NT2/D1 (cell line): ENCODE results near the gene SMO.

Experiments used
- DNase-seq: peaks from one replicate; pipeline ENCODE4 v3.0.0-alpha.2; 2011; ENCODE audit warnings: low read depth, low spot score
- H3K27me3 ChIP-seq: 2 replicates; pipeline ENCODE4 v1.6.0; 2011; ENCODE audit warnings: mild to moderate bottlenecking; ENCODE audit not compliant: insufficient read length, insufficient read depth
- H3K36me3 ChIP-seq: 2 replicates; pipeline ENCODE4 v1.6.1; 2011; ENCODE audit warnings: mild to moderate bottlenecking, low read length, mixed read lengths; ENCODE audit not compliant: insufficient read depth, insufficient read length
- H3K4me1 ChIP-seq: 2 replicates; pipeline ENCODE4 v1.5.1; 2011; ENCODE audit not compliant: insufficient read depth, insufficient read length
- H3K4me3 ChIP-seq: 2 replicates; pipeline ENCODE4 v1.5.1; 2011; ENCODE audit warnings: low read depth; ENCODE audit not compliant: insufficient read length
- H3K9ac ChIP-seq: 2 replicates; pipeline ENCODE4 v1.6.0; 2011; ENCODE audit warnings: low read depth; ENCODE audit not compliant: insufficient read length
- H3K9me3 ChIP-seq: 2 replicates; pipeline ENCODE4 v1.5.1; 2011; ENCODE audit warnings: mild to moderate bottlenecking, low read length; ENCODE audit not compliant: insufficient read depth
- SUZ12 ChIP-seq: IDR thresholded peaks from 2 replicates; pipeline ENCODE4 v1.6.1; 2011; ENCODE audit not compliant: insufficient read length, insufficient read depth; ENCODE audit errors: extremely low read depth
- YY1 ChIP-seq: IDR thresholded peaks from 2 replicates; pipeline ENCODE4 v1.6.1; 2011; ENCODE audit not compliant: insufficient read length, insufficient read depth
- ZNF274 ChIP-seq: IDR thresholded peaks from 2 replicates; pipeline ENCODE4 v1.6.1; 2011; ENCODE audit warnings: mild to moderate bottlenecking, low read depth, low read length

SMO gene

GRCh38 chr7:129224251-129225205, 36.1 kb downstream of the SMO start, which contains the start of gene AHCYL2:
Gene AHCYL2 (plus strand): TSS chr7:129225030.
- TF ChIP-seq YY1 (no peak), SUZ12 (no peak), ZNF274 (no peak)
- Histone ChIP-seq H3K9me3 (no peaks in the 10 kb centered on the region), H3K27me3 (no peaks in the 10 kb centered on the region), H3K36me3 (no peaks in the 10 kb centered on the region), H3K9ac (peak within 1 kb of the TSS; percentile 86), H3K4me3 (peak within 1 kb of the TSS; percentile 80), H3K4me1 (no peaks in the 10 kb centered on the region)
- peak; percentile 95 for DNase-seq

DNA sequence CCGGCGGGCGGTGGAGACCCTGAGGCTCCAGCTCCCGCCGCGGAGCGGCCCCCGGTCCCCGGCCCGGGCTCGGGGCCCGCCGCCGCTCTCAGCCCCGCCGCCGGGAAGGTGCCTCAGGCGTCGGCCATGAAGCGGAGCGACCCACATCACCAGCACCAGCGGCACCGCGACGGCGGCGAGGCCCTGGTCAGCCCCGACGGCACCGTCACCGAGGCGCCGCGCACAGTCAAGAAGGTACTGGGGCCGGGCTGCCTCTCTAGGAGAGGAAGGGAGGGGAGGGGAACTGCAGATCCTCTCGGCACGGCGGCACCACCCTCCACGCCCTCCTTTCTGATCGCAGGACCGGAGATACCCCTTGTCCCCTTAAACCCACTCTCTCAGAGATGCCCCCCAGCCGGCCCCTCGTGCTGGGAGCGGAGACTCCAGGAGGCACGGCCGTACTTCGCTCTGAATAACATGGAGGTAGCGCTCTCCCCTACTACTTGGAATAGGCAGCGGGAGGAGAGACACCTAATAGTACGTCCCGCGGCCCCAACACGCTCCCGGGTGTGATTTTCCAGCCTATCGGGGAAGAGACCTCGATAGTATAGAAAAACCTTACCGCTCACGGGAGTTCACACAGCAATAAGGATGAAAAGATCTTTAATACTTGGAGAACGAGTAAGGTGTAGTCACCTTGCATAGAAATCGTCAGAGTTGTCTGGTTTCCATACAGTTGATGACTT, 36.9 kb downstream of the SMO start:
- peak; percentile 25 for DNase-seq
- TF ChIP-seq SUZ12, result no peak
- no peak for TF ChIP-seq ZNF274
- no peak for TF ChIP-seq YY1
- peak overlapping the region; percentile 86 for H3K9ac ChIP-seq
- H3K4me3 ChIP-seq, result peak overlapping the region; percentile 80
- no peaks in the 10 kb centered on the region for H3K9me3 ChIP-seq
- H3K27me3 ChIP-seq, result no peaks in the 10 kb centered on the region
- no peaks in the 10 kb centered on the region for H3K36me3 ChIP-seq
- no peaks in the 10 kb centered on the region for H3K4me1 ChIP-seq

DNA sequence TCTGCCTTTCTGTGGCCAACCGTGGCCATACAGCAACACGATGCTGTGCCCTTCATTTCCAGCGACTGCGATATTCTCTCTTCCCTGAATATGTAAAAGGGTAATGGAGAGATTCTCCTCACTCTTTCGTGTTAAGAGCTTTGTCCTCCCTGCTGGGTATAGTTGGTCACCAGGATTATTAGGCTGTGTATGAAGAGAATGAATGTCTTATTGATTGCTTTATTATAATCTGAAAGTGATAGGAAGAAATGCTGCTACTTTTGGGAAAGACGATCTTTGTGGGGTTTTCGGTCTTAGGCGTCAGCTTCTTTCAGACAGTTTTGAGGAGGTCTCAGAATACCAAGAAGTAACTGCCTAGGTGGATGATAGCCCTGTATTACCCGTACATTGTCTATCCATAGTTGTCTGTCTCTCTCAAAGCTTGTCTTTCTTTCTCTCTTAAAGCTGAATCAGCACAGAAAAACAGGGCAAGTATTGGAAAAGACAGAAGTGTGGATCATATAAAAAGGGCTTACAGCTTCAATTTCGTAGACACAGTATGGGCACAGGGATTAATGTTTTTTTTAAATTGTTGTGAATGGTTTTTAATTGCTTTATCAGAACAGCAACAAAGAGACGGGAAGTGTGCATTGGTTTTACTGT, 37.6 kb downstream of the SMO start:
- Histone ChIP-seq H3K27me3 (no peaks in the 10 kb centered on the region), H3K36me3 (no peaks in the 10 kb centered on the region), H3K4me3 (peak overlapping the region; percentile 80), H3K9ac (peak overlapping the region; percentile 86), H3K9me3 (no peaks in the 10 kb centered on the region), H3K4me1 (no peaks in the 10 kb centered on the region)
- DNase-seq, result no peak
- TF ChIP-seq YY1 (no peak), ZNF274 (no peak), SUZ12 (no peak)

GRCh38 chr7:129227646-129228578, 39.5 kb downstream of the SMO start:
- no peaks in the 10 kb centered on the region for H3K9me3 ChIP-seq
- no peak for DNase-seq
- H3K4me1 ChIP-seq, result no peaks in the 10 kb centered on the region

DNA sequence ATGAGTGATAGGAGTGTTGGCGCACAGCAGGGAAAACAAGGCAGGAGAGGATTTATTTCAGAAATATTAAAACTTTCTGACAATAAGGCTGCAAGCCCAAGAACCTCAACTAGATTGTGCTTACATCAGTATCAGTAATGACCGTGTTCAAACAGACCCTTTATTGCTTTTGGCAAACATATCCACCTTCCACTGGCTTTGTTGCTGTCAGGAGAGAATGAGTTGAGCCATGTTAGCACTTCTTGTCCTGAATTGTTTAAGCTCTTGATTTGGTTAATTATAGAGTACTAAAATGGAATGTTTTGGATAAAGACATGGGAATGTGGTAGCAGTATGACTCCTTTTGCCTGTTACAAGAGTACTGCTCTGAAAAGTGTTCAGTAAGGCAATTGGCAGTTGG, 40.2 kb downstream of the SMO start:
- TF ChIP-seq YY1 (no peak), ZNF274 (no peak), SUZ12 (no peak)
- no peak overlapping the region for H3K9ac ChIP-seq
- H3K9me3 ChIP-seq, result no peaks in the 10 kb centered on the region
- no peak overlapping the region for H3K4me3 ChIP-seq
- no peak for DNase-seq
- no peaks in the 10 kb centered on the region for H3K36me3 ChIP-seq
- H3K4me1 ChIP-seq, result no peaks in the 10 kb centered on the region
- no peaks in the 10 kb centered on the region for H3K27me3 ChIP-seq

More at GRCh38 chr7:129227646-129228578, 39.5 kb downstream of the SMO start:
- H3K4me3 ChIP-seq, result no peak overlapping the region
- H3K9ac ChIP-seq, result no peak overlapping the region
- H3K27me3 ChIP-seq, result no peaks in the 10 kb centered on the region
- H3K36me3 ChIP-seq, result no peaks in the 10 kb centered on the region
- TF ChIP-seq SUZ12 (no peak), ZNF274 (no peak), YY1 (no peak)

DNA sequence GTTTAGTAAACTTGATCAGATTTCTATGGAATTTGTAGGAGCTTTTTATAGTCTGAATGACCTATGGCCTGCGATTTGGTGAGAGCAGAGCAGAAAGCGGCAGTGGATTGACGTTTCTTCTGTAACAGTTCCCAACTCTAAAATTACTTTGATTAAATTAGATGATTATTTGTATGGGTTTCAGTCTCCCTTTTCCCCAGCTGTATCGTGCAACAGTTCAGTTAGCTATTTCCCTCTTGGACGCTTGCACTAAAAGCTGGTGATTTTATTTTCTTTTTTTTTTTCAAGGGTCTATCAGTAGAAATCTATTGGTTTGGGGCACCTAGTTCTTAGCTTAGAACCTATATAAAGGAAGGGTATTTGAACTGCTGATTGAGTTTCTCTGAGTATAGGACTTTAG, 43.2 kb downstream of the SMO start:
- H3K36me3 ChIP-seq, result no peaks in the 10 kb centered on the region
- H3K9ac ChIP-seq, result no peak overlapping the region
- H3K4me3 ChIP-seq, result no peak overlapping the region
- no peak for DNase-seq
- no peaks in the 10 kb centered on the region for H3K9me3 ChIP-seq
- no peaks in the 10 kb centered on the region for H3K4me1 ChIP-seq
- no peaks in the 10 kb centered on the region for H3K27me3 ChIP-seq
- TF ChIP-seq SUZ12 (no peak), ZNF274 (no peak), YY1 (no peak)
